A673 (cell line): Measurements from ENCODE around the gene TAB3.

Experiments used
- EZH2 ChIP-seq: fragments of 200-600 bp; sonication (generic); IDR thresholded peaks from 2 replicates; pipeline ENCODE4 v1.6.1; 2017; ENCODE audit warnings: borderline replicate concordance, low read depth, mild to moderate bottlenecking, mixed read lengths, antibody characterized with exemption, low read length; ENCODE audit not compliant: poor library complexity, severe bottlenecking
- TF ChIP-seq, protein P1 (sequence below): fragments of 300-800, 200-600 bp; sonication (generic); conservative IDR thresholded peaks from 2 replicates; pipeline ENCODE4 v1.5.1; 2017; ENCODE audit warnings: low read depth, mild to moderate bottlenecking, antibody characterized with exemption, low read length, moderate library complexity, mixed read lengths

DNA sequence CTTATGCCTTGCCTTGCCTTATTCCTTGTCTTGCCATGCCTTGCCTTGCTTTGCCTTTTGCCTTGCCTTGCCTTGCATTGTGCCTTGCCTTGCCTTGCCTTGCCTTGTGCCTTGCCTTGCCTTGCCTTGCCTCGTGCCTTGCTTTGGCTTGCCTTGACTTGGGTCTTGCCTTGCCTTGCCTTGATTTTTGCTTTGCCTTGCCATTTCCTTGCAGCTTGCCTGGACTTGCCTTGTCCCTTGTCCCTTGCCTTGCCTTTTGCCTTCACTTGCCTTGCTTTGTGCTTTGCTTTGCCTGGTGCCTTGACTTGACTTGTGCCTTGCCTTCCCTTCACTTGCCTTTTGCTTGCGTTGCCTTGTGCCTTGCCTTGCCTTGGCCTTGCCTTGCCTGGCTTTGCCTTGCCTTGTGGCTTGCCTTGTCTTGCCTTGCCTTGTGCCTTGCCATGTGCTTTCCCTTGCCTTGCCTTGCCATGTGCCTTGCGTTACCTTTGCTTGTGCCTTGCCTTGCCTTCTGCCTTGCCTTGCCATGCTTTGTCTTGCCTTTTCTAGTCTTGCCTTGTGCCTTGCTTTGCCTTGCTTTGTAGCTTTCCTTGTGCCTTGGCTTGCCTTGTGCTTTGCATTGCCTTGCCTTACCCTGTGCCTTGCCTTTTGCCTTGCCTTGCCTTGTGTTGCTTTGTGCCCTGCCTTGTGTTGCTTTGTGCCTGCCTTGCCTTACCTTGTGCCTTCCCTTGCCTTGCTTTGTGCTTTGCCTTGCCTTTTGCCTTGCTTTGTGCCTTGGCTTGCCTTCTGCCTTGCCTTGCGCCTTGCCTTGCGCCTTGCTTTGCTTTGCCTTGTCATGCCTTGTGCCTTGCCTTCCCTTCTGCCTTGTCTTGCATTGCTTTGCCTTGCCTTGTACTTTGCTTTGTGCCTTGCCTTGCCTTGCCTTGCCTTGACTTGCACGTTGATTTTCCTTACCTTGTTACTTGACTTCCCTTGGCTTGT, 92.8 kb downstream of the TAB3 start:
- TF ChIP-seq, protein P1, sequence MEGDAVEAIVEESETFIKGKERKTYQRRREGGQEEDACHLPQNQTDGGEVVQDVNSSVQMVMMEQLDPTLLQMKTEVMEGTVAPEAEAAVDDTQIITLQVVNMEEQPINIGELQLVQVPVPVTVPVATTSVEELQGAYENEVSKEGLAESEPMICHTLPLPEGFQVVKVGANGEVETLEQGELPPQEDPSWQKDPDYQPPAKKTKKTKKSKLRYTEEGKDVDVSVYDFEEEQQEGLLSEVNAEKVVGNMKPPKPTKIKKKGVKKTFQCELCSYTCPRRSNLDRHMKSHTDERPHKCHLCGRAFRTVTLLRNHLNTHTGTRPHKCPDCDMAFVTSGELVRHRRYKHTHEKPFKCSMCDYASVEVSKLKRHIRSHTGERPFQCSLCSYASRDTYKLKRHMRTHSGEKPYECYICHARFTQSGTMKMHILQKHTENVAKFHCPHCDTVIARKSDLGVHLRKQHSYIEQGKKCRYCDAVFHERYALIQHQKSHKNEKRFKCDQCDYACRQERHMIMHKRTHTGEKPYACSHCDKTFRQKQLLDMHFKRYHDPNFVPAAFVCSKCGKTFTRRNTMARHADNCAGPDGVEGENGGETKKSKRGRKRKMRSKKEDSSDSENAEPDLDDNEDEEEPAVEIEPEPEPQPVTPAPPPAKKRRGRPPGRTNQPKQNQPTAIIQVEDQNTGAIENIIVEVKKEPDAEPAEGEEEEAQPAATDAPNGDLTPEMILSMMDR: no peak
- TF ChIP-seq EZH2: no peak
